WTC11 (cell line): ENCODE results near the gene PLXNB2. TPM values are rescaled to one million over a fixed set of nuclear protein-coding genes. Genes with fewer than 3 reads are reported as not detected.

Source experiments
- ATAC-seq: fragments of 200-7000 bp; cut with Tn5 transposase; 2 replicates; pipeline ENCODE4 v1.10.0; 2021; ENCODE audit warnings: mild to moderate bottlenecking, moderate library complexity
- CTCF ChIA-PET: fragments of 300-600 bp; sonication (Branson Sonifier 250); formaldehyde crosslinking; loops from one replicate; lab custom pipeline; 2021; ENCODE audit warnings: antibody characterized with exemption; lab: Charles Lee
- POLR2A ChIA-PET: fragments of 350-600 bp; sonication (Branson Sonifier 250); formaldehyde crosslinking; loops from one replicate; lab custom pipeline; 2021; ENCODE audit warnings: antibody characterized with exemption; lab: Charles Lee
- DNase-seq: peaks from one replicate; pipeline ENCODE4 v3.0.0; 2021; ENCODE audit warnings: low spot score
- H3K27ac Mint-ChIP-seq: 2 replicates; pipeline ENCODE4 v1.8.0; 2021; ENCODE audit warnings: mixed read lengths
- H3K27me3 Mint-ChIP-seq: 2 replicates; pipeline ENCODE4 v1.8.0; 2021; ENCODE audit warnings: low read depth, mild to moderate bottlenecking, moderate library complexity, mixed read lengths
- H3K36me3 Mint-ChIP-seq: 2 replicates; pipeline ENCODE4 v1.8.0; 2021; ENCODE audit warnings: mixed read lengths
- H3K4me1 Mint-ChIP-seq: 2 replicates; pipeline ENCODE4 v1.8.0; 2022; ENCODE audit warnings: mixed read lengths
- H3K4me3 Mint-ChIP-seq: 2 replicates; pipeline ENCODE4 v1.8.0; 2021; ENCODE audit warnings: mild to moderate bottlenecking, moderate library complexity, mixed read lengths
- H3K9me3 Mint-ChIP-seq: 2 replicates; pipeline ENCODE4 v1.8.0; 2021; ENCODE audit warnings: mixed read lengths
- CREM ChIP-seq: sonication (generic); formaldehyde crosslinking; IDR thresholded peaks from 2 replicates; pipeline ENCODE4 v1.8.1; 2022; ENCODE audit warnings: mild to moderate bottlenecking, missing genetic modification reagents, moderate library complexity
- E2F5 ChIP-seq: sonication (generic); formaldehyde crosslinking; IDR thresholded peaks from 2 replicates; pipeline ENCODE4 v1.8.1; 2022; ENCODE audit warnings: mild to moderate bottlenecking, moderate library complexity, missing genetic modification reagents
- ERG ChIP-seq: fragments of 250-450 bp; sonication (Bioruptor Pico); IDR thresholded peaks from 2 replicates; pipeline ENCODE4 v1.8.0; 2021; ENCODE audit warnings: mild to moderate bottlenecking
- FOXK1 ChIP-seq: sonication (generic); formaldehyde crosslinking; IDR thresholded peaks from 2 replicates; pipeline ENCODE4 v1.8.0; 2022; ENCODE audit warnings: mild to moderate bottlenecking, moderate library complexity, missing genetic modification reagents
- HMGA2 ChIP-seq: fragments of 250-450 bp; sonication (Bioruptor Pico); IDR thresholded peaks from 2 replicates; pipeline ENCODE4 v1.4.0; 2021; ENCODE audit warnings: mild to moderate bottlenecking, moderate library complexity
- HMGXB4 ChIP-seq: sonication (generic); formaldehyde crosslinking; IDR thresholded peaks from 2 replicates; pipeline ENCODE4 v1.8.1; 2023; ENCODE audit warnings: mild to moderate bottlenecking, moderate library complexity, missing genetic modification reagents
- JAZF1 ChIP-seq: fragments of 250-450 bp; sonication (Bioruptor Pico); IDR thresholded peaks from 2 replicates; pipeline ENCODE4 v1.9.0; 2021; ENCODE audit warnings: moderate library complexity, mild to moderate bottlenecking, inconsistent platforms
- MAX ChIP-seq: sonication (generic); formaldehyde crosslinking; IDR thresholded peaks from 2 replicates; pipeline ENCODE4 v1.8.0; 2022; ENCODE audit warnings: mild to moderate bottlenecking, missing genetic modification reagents
- OVOL2 ChIP-seq: fragments of 250-450 bp; sonication (Bioruptor Pico); IDR thresholded peaks from 2 replicates; pipeline ENCODE4 v1.9.0; 2021; ENCODE audit warnings: mild to moderate bottlenecking, borderline replicate concordance
- PREB ChIP-seq: sonication (generic); formaldehyde crosslinking; IDR thresholded peaks from 2 replicates; pipeline ENCODE4 v1.8.1; 2022; ENCODE audit warnings: mild to moderate bottlenecking, missing genetic modification reagents, moderate library complexity, borderline replicate concordance
- SMAD4 ChIP-seq: sonication (generic); formaldehyde crosslinking; IDR thresholded peaks from 2 replicates; pipeline ENCODE4 v1.8.0; 2022; ENCODE audit warnings: mild to moderate bottlenecking, missing genetic modification reagents
- SP1 ChIP-seq: sonication (generic); formaldehyde crosslinking; conservative IDR thresholded peaks from 2 replicates; pipeline ENCODE4 v1.8.1; 2022; ENCODE audit warnings: missing genetic modification reagents
- STAT6 ChIP-seq: sonication (generic); formaldehyde crosslinking; conservative IDR thresholded peaks from 2 replicates; pipeline ENCODE4 v1.8.1; 2023; ENCODE audit warnings: mild to moderate bottlenecking, low read depth, missing genetic modification reagents, moderate library complexity
- TEAD4 ChIP-seq: sonication (generic); formaldehyde crosslinking; IDR thresholded peaks from 2 replicates; pipeline ENCODE4 v1.8.0; 2022; ENCODE audit warnings: mild to moderate bottlenecking, missing genetic modification reagents
- ZNF138 ChIP-seq: sonication (generic); formaldehyde crosslinking; conservative IDR thresholded peaks from 2 replicates; pipeline ENCODE4 v1.8.1; 2022; ENCODE audit warnings: mild to moderate bottlenecking, moderate library complexity, missing genetic modification reagents
- ZNF219 ChIP-seq: sonication (generic); formaldehyde crosslinking; IDR thresholded peaks from 2 replicates; pipeline ENCODE4 v1.8.0; 2023; ENCODE audit warnings: missing genetic modification reagents, mild to moderate bottlenecking, borderline replicate concordance
- total RNA-seq: library from RNA; stranded (reverse); gene quantifications from 3 replicates; pipeline ENCODE4 v1.2.3, GENCODE V29; 2021

The PLXNB2 gene
- total RNA-seq, 1 experiment from 2014 or later = 113 TPM

GRCh38 chr22:50272044-50272802 lies 35.2 kb downstream of the PLXNB2 start:
- peak overlapping the region; percentile 31; the same call in 1 of the 2 replicates for H3K4me3 Mint-ChIP-seq
- H3K27me3 Mint-ChIP-seq = peaks cover 37% of the 10 kb centered on the region
- H3K4me1 Mint-ChIP-seq = no peaks in the 10 kb centered on the region
- TF ChIP-seq SP1 = 0 out of 2 replicates have a peak, but pooled peaks have one; percentile 4
- no peak for TF ChIP-seq STAT6
- TF ChIP-seq, all 79 proteins: peak for 1
- DNase-seq (no peak), ATAC-seq (peak; percentile 12)
- Mint-ChIP-seq H3K9me3 (no peaks in the 10 kb centered on the region), H3K36me3 (peaks cover 20% of the 10 kb centered on the region), H3K27ac (no peak overlapping the region)
- CTCF ChIA-PET = interaction anchor here (0.8 to 3.4 kb wide), 18 partner anchors 10 to 254 kb away, joined by 3 to 21 read pairs (median 4); partner anchors contain the start of genes HDAC10, MAPK12, PLXNB2 and SCO2
- POLR2A ChIA-PET = interaction anchor here (0.5 to 1.9 kb wide), 2 partner anchors 21 kb away, joined by 3 to 7 read pairs; partner anchors contain the start of gene HDAC10

GRCh38 chr22:50271519-50271970 lies 35.9 kb downstream of the PLXNB2 start:
- CTCF ChIA-PET = interaction anchor here (0.5 to 3.4 kb wide), 19 partner anchors 9 to 254 kb away, joined by 3 to 21 read pairs (median 4); partner anchors contain the start of genes HDAC10, MAPK12 and SCO2
- no peak overlapping the region for H3K27ac Mint-ChIP-seq
- no peaks in the 10 kb centered on the region for H3K4me1 Mint-ChIP-seq
- POLR2A ChIA-PET = interaction anchor here (1.9 kb wide), 1 partner anchor 20 kb away, joined by 7 read pairs; the partner anchor contains the start of gene HDAC10
- H3K36me3 Mint-ChIP-seq = peaks cover 14% of the 10 kb centered on the region
- TF ChIP-seq MAX (CRISPR knock-in tag) (no peak), ZNF219 (CRISPR knock-in tag) (no peak), OVOL2 (CRISPR knock-in tag) (no peak), HMGA2 (CRISPR knock-in tag) (no peak), E2F5 (CRISPR knock-in tag) (no peak), ERG (CRISPR knock-in tag) (no peak), SP1 (0 out of 2 replicates have a peak, but pooled peaks have one; percentile 46)
- H3K27me3 Mint-ChIP-seq = peaks cover 42% of the 10 kb centered on the region
- DNase-seq (peak; percentile 76), ATAC-seq (peak; percentile 48)
- H3K4me3 Mint-ChIP-seq = no peak overlapping the region
- H3K9me3 Mint-ChIP-seq = no peaks in the 10 kb centered on the region

- H3K4me1 Mint-ChIP-seq = no peaks in the 10 kb centered on the region
- CTCF ChIA-PET = interaction anchor here (0.5 to 3.4 kb wide), 12 partner anchors 8 to 255 kb away, joined by 3 to 21 read pairs (median 4); partner anchors contain the start of genes MAPK12 and SCO2
- POLR2A ChIA-PET = interaction anchor here (1.5 to 1.9 kb wide), 2 partner anchors 20 to 23 kb away, joined by 3 to 7 read pairs; partner anchors contain the start of gene HDAC10
- H3K9me3 Mint-ChIP-seq = no peaks in the 10 kb centered on the region
- peak; percentile 57 for ATAC-seq
- H3K27me3 Mint-ChIP-seq = peaks cover 49% of the 10 kb centered on the region
- H3K36me3 Mint-ChIP-seq = peaks cover 9% of the 10 kb centered on the region
- no peak overlapping the region for H3K27ac Mint-ChIP-seq
- peak; percentile 87 for DNase-seq
- H3K4me3 Mint-ChIP-seq = peak overlapping the region; percentile 49
- 0 out of 2 replicates have a peak, but pooled peaks have one; percentile 32 for TF ChIP-seq ZNF138 (CRISPR knock-in tag)
- no peak for TF ChIP-seq JAZF1
- TF ChIP-seq FOXK1 (CRISPR knock-in tag) = peak; percentile 76; the same call in 1 of the 2 replicates
- peak; percentile 51; the same call in 1 of the 2 replicates for TF ChIP-seq PREB
- TF ChIP-seq TEAD4 (CRISPR knock-in tag) = peak; percentile 92
- TF ChIP-seq CREM (CRISPR knock-in tag) = 0 out of 2 replicates have a peak, but pooled peaks have one; percentile 55
- 0 out of 2 replicates have a peak, but pooled peaks have one; percentile 27 for TF ChIP-seq HMGXB4
- 0 out of 2 replicates have a peak, but pooled peaks have one; percentile 46 for TF ChIP-seq STAT6
- peak; percentile 86 for TF ChIP-seq SMAD4 (CRISPR knock-in tag)
Measured at GRCh38 chr22:50270666-50271394, 36.6 kb downstream of the PLXNB2 start.
